CD1c-positive myeloid dendritic cell (primary cell): ENCODE measurements around the gene GRK5.

ENCODE experiments used
- DNase-seq: peaks from one replicate; pipeline ENCODE4 v3.0.0-alpha.2; 2016; ENCODE audit errors: extremely low spot score

Gene GRK5

GRCh38 chr10:119502618-119503155 lies 295.3 kb downstream of the GRK5 start:
- no peak for DNase-seq

GRCh38 chr10:119503821-119504220 lies 296.4 kb downstream of the GRK5 start:
- DNase-seq = no peak

DNA sequence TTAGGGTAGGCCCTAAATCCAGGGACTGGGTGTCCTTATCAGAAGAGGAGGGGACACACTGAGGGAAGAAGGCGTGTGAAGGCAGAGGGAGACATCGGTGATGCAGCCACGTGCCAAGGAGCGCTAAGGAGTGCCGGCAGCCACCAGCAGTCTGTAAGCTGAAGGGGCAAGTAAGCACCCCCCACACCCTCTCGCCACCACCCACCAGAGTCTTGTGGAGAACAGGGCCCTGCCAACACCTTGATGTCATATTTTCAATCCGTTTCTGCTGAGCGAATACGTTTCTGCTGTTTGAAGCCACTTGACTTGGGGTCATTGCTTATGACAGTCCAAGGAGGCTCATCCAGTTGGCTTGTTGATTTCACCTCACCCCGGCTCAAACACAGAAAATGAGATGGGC lies 297.3 kb downstream of the GRK5 start:
- DNase-seq = no peak

DNA sequence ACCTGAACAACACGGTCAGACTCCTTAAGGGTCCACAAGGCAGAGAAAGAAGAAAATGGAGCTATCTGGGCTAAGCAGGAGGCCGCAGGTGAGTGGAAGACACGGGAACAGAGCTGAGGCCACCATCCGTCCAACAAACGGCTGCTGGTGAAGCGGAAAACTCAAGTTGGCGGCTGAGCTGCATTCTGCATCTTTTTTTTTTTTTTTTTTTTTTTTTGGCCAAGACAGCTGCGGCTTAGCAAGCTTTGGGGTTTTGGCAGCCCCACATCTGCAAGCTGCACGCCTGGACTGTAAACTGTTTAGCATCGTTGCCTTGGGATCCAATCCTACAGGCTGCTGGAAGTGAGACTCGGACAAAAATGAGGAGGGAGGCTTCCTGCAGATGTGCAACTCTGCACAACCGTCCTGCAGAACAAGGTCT lies 297.8 kb downstream of the GRK5 start:
- no peak for DNase-seq
